ENCODE data around the gene PLXNA4.

DNA sequence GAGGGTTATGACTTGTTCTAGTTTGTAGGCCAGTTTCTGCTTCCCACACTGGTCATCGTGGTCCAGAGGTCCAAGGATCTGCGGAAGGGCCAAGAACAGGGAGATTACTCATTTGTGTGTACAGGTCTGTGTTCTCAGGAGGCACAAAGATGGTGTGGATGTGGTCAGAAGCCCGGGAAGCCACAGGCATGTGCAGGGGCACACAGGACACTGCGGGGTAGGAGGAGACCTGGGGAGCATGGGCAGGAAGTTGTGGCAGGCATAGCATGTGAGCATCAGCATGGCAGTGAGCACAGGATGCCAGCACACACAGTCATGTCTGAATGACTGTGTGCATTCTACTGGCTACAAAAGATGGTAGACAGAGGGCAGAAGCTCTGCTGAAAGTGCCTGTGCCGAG, 445.8 kb downstream of the PLXNA4 start:
- TF ChIP-seq, protein P1, sequence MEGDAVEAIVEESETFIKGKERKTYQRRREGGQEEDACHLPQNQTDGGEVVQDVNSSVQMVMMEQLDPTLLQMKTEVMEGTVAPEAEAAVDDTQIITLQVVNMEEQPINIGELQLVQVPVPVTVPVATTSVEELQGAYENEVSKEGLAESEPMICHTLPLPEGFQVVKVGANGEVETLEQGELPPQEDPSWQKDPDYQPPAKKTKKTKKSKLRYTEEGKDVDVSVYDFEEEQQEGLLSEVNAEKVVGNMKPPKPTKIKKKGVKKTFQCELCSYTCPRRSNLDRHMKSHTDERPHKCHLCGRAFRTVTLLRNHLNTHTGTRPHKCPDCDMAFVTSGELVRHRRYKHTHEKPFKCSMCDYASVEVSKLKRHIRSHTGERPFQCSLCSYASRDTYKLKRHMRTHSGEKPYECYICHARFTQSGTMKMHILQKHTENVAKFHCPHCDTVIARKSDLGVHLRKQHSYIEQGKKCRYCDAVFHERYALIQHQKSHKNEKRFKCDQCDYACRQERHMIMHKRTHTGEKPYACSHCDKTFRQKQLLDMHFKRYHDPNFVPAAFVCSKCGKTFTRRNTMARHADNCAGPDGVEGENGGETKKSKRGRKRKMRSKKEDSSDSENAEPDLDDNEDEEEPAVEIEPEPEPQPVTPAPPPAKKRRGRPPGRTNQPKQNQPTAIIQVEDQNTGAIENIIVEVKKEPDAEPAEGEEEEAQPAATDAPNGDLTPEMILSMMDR (IDR thresholded peaks at IDR 0.05; ENCODE audit: insufficient read depth, low read length): no peak
- no peak for TF ChIP-seq POLR2AphosphoS5 (IDR thresholded peaks at IDR 0.05; ENCODE audit: low read depth)
